Measurements from ENCODE around the gene CYP4F22.

The CYP4F22 gene

DNA sequence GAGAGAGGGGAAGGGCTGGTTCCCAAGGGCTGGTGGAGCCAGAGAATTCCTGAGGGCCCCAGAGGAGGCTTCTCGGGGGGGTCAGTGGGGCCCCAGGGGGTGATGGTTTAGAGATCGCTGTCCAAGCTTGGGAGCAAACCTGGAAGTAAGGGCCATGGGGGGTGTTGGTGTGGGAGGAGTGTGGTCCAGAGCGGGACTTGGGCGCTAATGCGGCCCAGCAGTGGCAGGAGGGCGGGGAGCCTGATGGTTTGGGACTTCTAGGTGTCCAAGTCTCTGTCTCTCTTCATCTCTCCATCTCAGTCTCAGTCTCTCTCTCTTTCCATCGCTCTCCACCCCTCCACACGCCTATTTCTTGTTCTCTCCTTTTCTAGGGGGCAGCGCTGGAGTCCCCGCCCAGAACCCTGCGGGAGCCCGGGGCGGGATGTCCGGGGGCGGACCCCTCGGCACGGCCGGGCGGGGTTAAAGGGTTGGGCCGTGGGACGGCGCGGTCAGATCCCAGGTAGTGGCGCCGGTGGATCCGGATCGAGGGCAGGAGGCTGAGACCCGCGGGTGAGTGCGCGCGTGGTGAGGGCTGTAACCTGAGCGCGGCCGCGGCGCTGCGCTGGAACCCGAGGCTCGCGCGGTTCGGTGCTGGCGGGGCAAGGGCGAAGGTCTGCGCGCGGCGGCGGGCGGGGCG is at the start of gene CYP4F22:
TSS of gene CYP4F22 (plus strand) at position 491 of the 676 bp plus-strand sequence. CDS start 16,812 bp downstream, outside the sequence.
- no peak for DNase-seq (ENCODE audit: low read depth)
- TF ChIP-seq, protein P1, sequence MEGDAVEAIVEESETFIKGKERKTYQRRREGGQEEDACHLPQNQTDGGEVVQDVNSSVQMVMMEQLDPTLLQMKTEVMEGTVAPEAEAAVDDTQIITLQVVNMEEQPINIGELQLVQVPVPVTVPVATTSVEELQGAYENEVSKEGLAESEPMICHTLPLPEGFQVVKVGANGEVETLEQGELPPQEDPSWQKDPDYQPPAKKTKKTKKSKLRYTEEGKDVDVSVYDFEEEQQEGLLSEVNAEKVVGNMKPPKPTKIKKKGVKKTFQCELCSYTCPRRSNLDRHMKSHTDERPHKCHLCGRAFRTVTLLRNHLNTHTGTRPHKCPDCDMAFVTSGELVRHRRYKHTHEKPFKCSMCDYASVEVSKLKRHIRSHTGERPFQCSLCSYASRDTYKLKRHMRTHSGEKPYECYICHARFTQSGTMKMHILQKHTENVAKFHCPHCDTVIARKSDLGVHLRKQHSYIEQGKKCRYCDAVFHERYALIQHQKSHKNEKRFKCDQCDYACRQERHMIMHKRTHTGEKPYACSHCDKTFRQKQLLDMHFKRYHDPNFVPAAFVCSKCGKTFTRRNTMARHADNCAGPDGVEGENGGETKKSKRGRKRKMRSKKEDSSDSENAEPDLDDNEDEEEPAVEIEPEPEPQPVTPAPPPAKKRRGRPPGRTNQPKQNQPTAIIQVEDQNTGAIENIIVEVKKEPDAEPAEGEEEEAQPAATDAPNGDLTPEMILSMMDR (IDR thresholded peaks at IDR 0.05; ENCODE audit: insufficient read depth, low read depth, low read length, missing control alignments) = no peak
- H3K4me3 ChIP-seq (ENCODE audit: low read depth, low read length) = no peak within 1 kb of the TSS

DNA sequence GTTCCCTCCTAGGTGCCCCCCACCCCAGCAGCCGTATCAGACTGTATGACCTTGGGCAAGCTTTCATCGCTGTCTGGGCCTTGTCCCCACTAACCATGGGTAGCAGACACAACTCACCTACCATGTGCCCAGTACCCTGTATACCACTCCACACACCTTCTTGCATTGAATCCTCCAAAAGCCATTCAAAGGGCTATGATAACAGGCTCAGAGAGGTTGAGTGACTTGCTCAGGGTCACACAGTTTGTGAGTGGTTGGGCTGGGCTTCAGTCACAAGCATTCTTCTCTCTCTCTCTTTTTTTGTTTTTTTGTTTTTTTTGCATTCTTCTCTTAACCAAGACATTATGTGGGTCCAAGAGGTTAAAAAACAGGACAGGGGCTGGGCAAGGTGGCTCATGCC is 46.6 kb upstream of the CYP4F22 start:
- no peak for DNase-seq (ENCODE audit: low read depth)
- no peak overlapping the region for H3K4me3 ChIP-seq (ENCODE audit: low read depth, low read length)
- TF ChIP-seq, protein P1 (IDR thresholded peaks at IDR 0.05; ENCODE audit: insufficient read depth, low read depth, low read length, missing control alignments) = no peak

DNA sequence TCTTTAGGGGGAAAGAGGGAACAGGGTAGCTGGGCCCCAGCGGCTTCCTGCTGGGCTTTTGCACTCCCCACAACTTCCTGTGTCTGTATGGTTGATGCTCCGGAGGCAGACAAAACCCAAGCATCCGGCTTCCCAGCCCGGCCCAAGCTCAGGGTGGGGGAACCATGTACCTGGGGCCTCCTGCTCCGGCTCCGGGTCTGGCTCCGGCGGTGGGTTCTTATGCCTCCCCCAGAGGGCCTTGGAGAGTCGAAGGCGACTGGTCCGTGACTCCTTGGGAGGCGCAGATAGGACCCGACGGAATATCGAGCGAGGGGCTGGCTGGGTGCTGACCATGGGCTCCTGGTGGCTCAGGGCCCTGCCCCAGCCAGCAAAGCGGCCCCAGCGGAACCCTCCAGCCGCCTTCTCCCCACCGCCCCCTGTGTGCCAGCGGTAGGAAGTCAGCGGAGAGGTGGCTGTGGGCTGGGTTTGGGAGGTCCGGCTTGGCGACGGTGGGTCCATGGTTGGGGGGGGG is 44.4 kb upstream of the CYP4F22 start:
- DNase-seq (ENCODE audit: low read depth) = peak; percentile 90
- peak overlapping the region; percentile 73 for H3K4me3 ChIP-seq (ENCODE audit: low read depth, low read length)
- TF ChIP-seq, protein P1 (IDR thresholded peaks at IDR 0.05; ENCODE audit: insufficient read depth, low read depth, low read length, missing control alignments) = peak; percentile 3

DNA sequence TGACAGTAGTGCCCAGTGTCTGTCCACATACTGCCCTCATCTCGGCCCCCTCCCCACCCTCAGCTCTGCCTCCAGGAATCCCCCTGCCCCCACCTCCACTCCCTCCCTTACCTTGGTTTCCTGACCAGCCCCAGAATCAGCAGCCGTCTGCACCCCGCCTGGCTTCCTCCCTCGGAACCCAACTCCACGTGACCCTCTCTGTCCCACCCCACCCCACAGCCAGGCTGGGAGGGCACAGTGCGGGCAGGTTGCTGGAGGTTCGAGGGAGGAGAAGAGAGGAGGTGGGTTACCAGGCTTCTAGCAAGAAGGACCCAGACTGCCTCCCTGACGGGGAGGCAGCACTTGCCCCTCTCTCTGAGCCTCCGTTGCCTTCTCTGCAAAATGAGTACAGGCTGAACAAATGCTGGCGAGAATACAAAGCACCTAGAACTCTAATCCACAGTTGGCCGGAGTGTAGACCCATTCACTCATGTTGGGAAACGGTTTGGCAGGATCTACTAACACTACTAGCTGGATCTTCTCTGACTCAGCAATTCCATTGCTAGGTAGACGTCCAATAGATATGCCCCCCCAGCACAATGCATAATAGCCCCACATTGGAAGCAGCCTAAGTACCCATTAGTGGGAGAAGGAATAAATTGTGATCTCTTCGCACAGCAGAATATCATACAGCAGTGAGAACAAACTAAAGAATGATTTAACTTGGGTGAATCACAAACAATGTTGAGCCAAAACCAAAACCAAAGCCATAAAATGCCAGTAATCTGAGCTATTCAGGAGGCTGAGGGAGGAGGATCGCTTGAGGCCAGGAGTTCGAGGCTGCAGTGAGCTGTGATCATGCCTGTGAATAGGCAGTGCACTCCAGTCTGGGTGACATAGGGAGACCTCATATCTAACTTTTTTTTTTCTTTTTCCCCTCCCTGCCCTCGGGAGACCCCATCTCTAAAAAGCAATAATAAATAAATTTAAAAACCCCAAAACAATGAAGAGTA is 43.6 kb upstream of the CYP4F22 start, which contains the start of gene RASAL3:
TSS of gene RASAL3 (minus strand) at position 151 of the 992 bp plus-strand sequence. CDS start 186 bp downstream, outside the sequence.
- TF ChIP-seq, protein P1 (IDR thresholded peaks at IDR 0.05; ENCODE audit: insufficient read depth, low read depth, low read length, missing control alignments) = no peak
- peak; percentile 86 for DNase-seq (ENCODE audit: low read depth)
- peak within 1 kb of the TSS; percentile 73 for H3K4me3 ChIP-seq (ENCODE audit: low read depth, low read length)

DNA sequence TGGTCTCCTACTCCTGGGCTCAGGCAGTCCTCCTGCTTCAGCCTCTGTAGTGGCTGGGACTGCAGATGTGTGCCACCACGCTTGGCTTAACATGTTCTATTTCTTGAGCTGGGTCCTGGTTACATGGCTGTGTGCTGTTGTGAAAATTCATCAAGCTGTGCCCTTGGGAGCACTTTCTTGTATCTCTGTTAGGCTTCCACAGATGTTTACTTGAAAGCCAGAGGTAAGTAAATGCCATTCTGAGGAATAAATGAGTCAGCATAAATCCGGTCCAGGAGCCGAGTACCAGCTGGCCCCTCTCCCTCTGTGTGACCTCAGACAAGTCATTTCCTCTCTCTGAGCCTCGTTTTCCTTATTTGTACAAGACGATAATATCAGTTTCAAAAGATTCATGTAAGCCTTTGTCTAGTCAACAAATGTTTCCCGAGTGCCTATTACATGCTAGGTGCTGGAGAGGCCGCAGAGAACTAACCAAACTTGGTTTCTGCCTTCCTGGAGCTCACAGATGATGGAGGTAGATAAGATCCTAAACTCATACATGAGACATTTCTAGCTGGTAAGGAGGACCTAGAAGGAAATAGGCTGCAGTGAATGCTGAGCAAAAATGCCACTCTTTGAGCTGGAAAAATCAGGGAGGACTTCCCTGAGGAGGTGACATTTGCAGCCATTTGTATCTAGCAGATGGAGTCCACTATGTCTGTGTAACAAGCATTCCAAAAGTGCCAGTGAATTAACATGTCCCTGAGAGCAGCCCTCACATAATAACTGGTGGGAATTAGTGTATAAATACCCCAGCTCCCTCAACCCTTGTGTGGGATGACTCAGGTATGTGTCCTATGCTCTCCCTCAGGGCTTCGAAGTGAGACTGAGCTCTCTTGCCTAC is 41.2 kb upstream of the CYP4F22 start:
- no peak overlapping the region for H3K4me3 ChIP-seq (ENCODE audit: low read depth, low read length)
- DNase-seq (ENCODE audit: low read depth) = peak; percentile 96
- TF ChIP-seq, protein P1 (IDR thresholded peaks at IDR 0.05; ENCODE audit: insufficient read depth, low read depth, low read length, missing control alignments) = no peak

DNA sequence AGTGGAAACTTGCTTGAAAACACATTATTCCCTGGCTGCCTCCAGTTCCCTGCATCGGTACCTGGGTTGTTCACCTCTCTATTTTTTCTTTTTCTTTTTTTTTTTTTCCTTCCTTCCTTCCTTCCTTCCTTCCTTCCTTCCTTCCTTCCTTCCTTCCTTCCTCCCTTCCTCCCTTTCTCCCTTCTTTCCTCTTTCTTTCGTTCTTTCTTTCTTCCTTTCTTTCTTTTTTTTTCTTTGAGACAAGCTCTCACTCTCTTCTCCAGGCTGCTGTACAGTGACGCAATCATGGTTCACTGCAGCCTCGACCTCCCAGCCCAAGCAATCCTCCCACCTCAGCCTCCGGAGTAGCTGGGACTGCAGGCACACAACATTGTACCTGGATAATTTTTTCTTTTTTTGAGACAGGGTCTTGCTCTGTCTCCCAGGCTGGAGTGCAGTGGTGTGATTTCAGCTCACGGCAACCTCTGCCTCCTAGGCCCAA is 40.6 kb upstream of the CYP4F22 start:
- DNase-seq (ENCODE audit: low read depth) = no peak
- TF ChIP-seq, protein P1 (IDR thresholded peaks at IDR 0.05; ENCODE audit: insufficient read depth, low read depth, low read length, missing control alignments) = no peak
- H3K4me3 ChIP-seq (ENCODE audit: low read depth, low read length) = no peak overlapping the region
